HCT116 (cell line): ENCODE results near the gene CLEC16A. TPM values are rescaled to one million over a fixed set of nuclear protein-coding genes. Genes with fewer than 3 reads are reported as not detected.

ENCODE experiments used
- ATAC-seq: fragments of 200-7000 bp; cut with Tn5 transposase; 2 replicates; pipeline ENCODE4 v1.9.1; 2020; ENCODE audit warnings: mild to moderate bottlenecking, moderate library complexity
- BruUV-seq: library from RNA; stranded (reverse); fragments of 400-500 nt; replicated peaks from 2 replicates; lab custom pipeline; 2021; lab: Mats Ljungman, UMichigan
- CTCF ChIA-PET: fragments of 300-600 bp; sonication (Branson Sonifier 250); formaldehyde crosslinking; loops from one replicate; lab custom pipeline; 2021; ENCODE audit warnings: antibody characterized with exemption; lab: Charles Lee
- POLR2A ChIA-PET: fragments of 300-600, 350-600 bp; sonication (Branson Sonifier 250); formaldehyde crosslinking; loops from one replicate; lab custom pipeline; 2021; ENCODE audit warnings: antibody characterized with exemption; lab: Charles Lee
- RAD21 ChIA-PET, 2 experiments: fragments of 300-600 bp; sonication (Branson Sonifier 250); formaldehyde crosslinking; loops; one replicate each; lab custom pipeline; 2023; ENCODE audit warnings: low total read pairs in 2 of 2; ENCODE audit not compliant: uncharacterized antibody in 2 of 2, unreplicated experiment in 2 of 2, low non-redundant PET in 1 of 2; lab: Charles Lee
- DNase-seq: peaks from one replicate; pipeline ENCODE4 v3.0.0-alpha.2; 2010; ENCODE audit warnings: low read depth, low spot score
- H2AFZ ChIP-seq: fragments of 200-600 bp; shearing (Covaris generic), sonication (generic); 2 replicates; pipeline ENCODE4 v1.6.1; 2017; ENCODE audit warnings: low read depth, mixed run types, mixed read lengths, antibody characterized with exemption, low read length; ENCODE audit not compliant: poor library complexity, severe bottlenecking
- H3K27ac ChIP-seq: 2 replicates; pipeline ENCODE4 v1.5.1; 2012; ENCODE audit warnings: low read depth, low read length
- H3K27me3 ChIP-seq: fragments of 200-600 bp; sonication (generic); 2 replicates; pipeline ENCODE4 v1.6.1; 2016; ENCODE audit warnings: mixed run types, low read length, mixed read lengths; ENCODE audit not compliant: insufficient read depth
- H3K36me3 ChIP-seq, 2 experiments: fragments of 200-500 bp in 1 of 2; fragments of 200-600 bp in 1 of 2; sonication (Bioruptor generic) in 1 of 2; sonication (generic) in 1 of 2; 2 replicates each; pipeline versions ENCODE4 v1.5.1 to v1.6.1; 2014 to 2016; ENCODE audit warnings: low read length in 2 of 2, inconsistent platforms in 1 of 2, mixed read lengths in 1 of 2, mixed run types in 1 of 2; ENCODE audit not compliant: insufficient read depth in 2 of 2, control insufficient read depth in 1 of 2
- H3K4me1 ChIP-seq, 2 experiments: fragments of 200-600 bp in 1 of 2; sonication (generic) in 1 of 2; 2 replicates each; pipeline versions ENCODE4 v1.5.1 to v1.6.1; 2012 to 2017; ENCODE audit warnings: low read length in 2 of 2, inconsistent platforms in 1 of 2, mild to moderate bottlenecking in 1 of 2, mixed read lengths in 1 of 2, mixed run types in 1 of 2, moderate library complexity in 1 of 2; ENCODE audit not compliant: insufficient read depth in 2 of 2, control insufficient read depth in 1 of 2
- H3K4me2 ChIP-seq: fragments of 200-600 bp; sonication (generic); 2 replicates; pipeline ENCODE4 v1.6.1; 2017; ENCODE audit warnings: mixed run types, low read length, mixed read lengths
- H3K4me3 ChIP-seq, 2 experiments: fragments of 200-600 bp in 1 of 2; sonication (generic) in 1 of 2; replicated peaks in 1 of 2; 2 replicates each; pipeline ENCODE4 v1.5.1; 2011 to 2016; ENCODE audit warnings: low read length in 2 of 2, control low read depth in 1 of 2, low read depth in 1 of 2, mild to moderate bottlenecking in 1 of 2, mixed read lengths in 1 of 2, mixed run types in 1 of 2
- H3K79me2 ChIP-seq: fragments of 200-600 bp; sonication (generic); 2 replicates; pipeline ENCODE4 v1.6.1; 2017; ENCODE audit warnings: mild to moderate bottlenecking, mixed run types, low read length, moderate library complexity, mixed read lengths; ENCODE audit not compliant: insufficient read depth
- H3K9ac ChIP-seq: fragments of 200-600 bp; sonication (generic); 2 replicates; pipeline ENCODE4 v1.6.1; 2016; ENCODE audit warnings: low read length, mixed read lengths
- H3K9me2 ChIP-seq: fragments of 200-600 bp; sonication (generic), shearing (Covaris generic); 2 replicates; pipeline ENCODE4 v1.6.1; 2017; ENCODE audit warnings: mixed run types, mild to moderate bottlenecking, moderate library complexity; ENCODE audit not compliant: insufficient read depth
- H3K9me3 ChIP-seq, 2 experiments: fragments of 200-500 bp in 1 of 2; fragments of 200-600 bp in 1 of 2; sonication (Bioruptor generic) in 1 of 2; sonication (generic) in 1 of 2; 2 replicates each; pipeline ENCODE4 v1.6.1; 2014 to 2017; ENCODE audit warnings: low read length in 2 of 2, mixed read lengths in 2 of 2, inconsistent platforms in 1 of 2, low read depth in 1 of 2, mild to moderate bottlenecking in 1 of 2, mixed run types in 1 of 2, moderate library complexity in 1 of 2; ENCODE audit not compliant: control insufficient read depth in 1 of 2, insufficient read depth in 1 of 2
- H4K20me1 ChIP-seq: fragments of 200-600 bp; sonication (generic), shearing (Covaris generic); 2 replicates; pipeline ENCODE4 v1.6.1; 2017; ENCODE audit warnings: mixed run types, mild to moderate bottlenecking, moderate library complexity; ENCODE audit not compliant: insufficient read depth
- CBX3 ChIP-seq: IDR thresholded peaks from 2 replicates; pipeline ENCODE4 v1.6.1; 2012; ENCODE audit warnings: low read depth
- CEBPB ChIP-seq: IDR thresholded peaks from 2 replicates; pipeline ENCODE4 v1.6.1; 2012; ENCODE audit warnings: low read depth
- ELF1 ChIP-seq: IDR thresholded peaks from 2 replicates; pipeline ENCODE4 v1.6.1; 2012; ENCODE audit warnings: low read depth, borderline replicate concordance
- FOSL1 ChIP-seq: IDR thresholded peaks from 2 replicates; pipeline ENCODE4 v1.6.1; 2012; ENCODE audit warnings: low read depth
- JUND ChIP-seq: IDR thresholded peaks from 2 replicates; pipeline ENCODE4 v1.6.1; 2012
- MAX ChIP-seq: IDR thresholded peaks from 2 replicates; pipeline ENCODE4 v1.6.1; 2012
- POLR2A ChIP-seq: IDR thresholded peaks from 2 replicates; pipeline ENCODE4 v1.7.0; 2011; ENCODE audit warnings: borderline replicate concordance; ENCODE audit not compliant: insufficient read depth, insufficient read length; ENCODE audit errors: extremely low read depth
- POLR2AphosphoS5 ChIP-seq: IDR thresholded peaks from 2 replicates; pipeline ENCODE4 v1.6.1; 2011; ENCODE audit warnings: mild to moderate bottlenecking, low read depth, low read length, moderate library complexity
- RAD21 ChIP-seq: IDR thresholded peaks from 2 replicates; pipeline ENCODE4 v1.6.1; 2012; ENCODE audit warnings: low read depth, mild to moderate bottlenecking
- SIN3A ChIP-seq: IDR thresholded peaks from 2 replicates; pipeline ENCODE4 v1.6.1; 2012; ENCODE audit warnings: low read depth
- TCF7L2 ChIP-seq: IDR thresholded peaks from 2 replicates; pipeline ENCODE4 v1.7.0; 2011; ENCODE audit warnings: borderline replicate concordance, inconsistent platforms; ENCODE audit not compliant: insufficient read depth, insufficient read length; ENCODE audit errors: extremely low read depth
- YY1 ChIP-seq: IDR thresholded peaks from 2 replicates; pipeline ENCODE4 v1.6.1; 2011; ENCODE audit warnings: low read length, low read depth, moderate library complexity, mild to moderate bottlenecking; ENCODE audit not compliant: insufficient replicate concordance; ENCODE audit errors: extremely low read depth
- intact Hi-C: fragments of 100-400 bp; cut with micrococcal nuclease; formaldehyde crosslinking; loops from 2 replicates; pipeline ENCODE4 v1.10.0; 2022
- total RNA-seq: library from RNA; stranded (reverse); gene quantifications from one replicate; pipeline ENCODE4 v1.2.1, GENCODE V29; 2021; ENCODE audit not compliant: unreplicated experiment

The CLEC16A gene
- total RNA-seq, 1 experiment from 2014 or later = 18.0 TPM

GRCh38 chr16:10906482-10906881 lies 37.9 kb upstream of the CLEC16A start:
- intact Hi-C loops = no loop called here
- TF ChIP-seq JUND = no peak
- TF ChIP-seq MAX = no peak
- no peak for TF ChIP-seq POLR2A
- no peak for TF ChIP-seq TCF7L2
- TF ChIP-seq RAD21 = no peak
- TF ChIP-seq FOSL1 = no peak
- TF ChIP-seq YY1 = no peak
- no peak for TF ChIP-seq POLR2AphosphoS5
- no peak for TF ChIP-seq CEBPB
- no peak for TF ChIP-seq CBX3
- no peak for TF ChIP-seq SIN3A
- TF ChIP-seq ELF1 = no peak
- BruUV-seq = no TSS peak
- H3K9me3 ChIP-seq = 0 out of 4 replicates have a peak, but pooled peaks cover 0 to 8% of the 10 kb centered on the region in 2 experiments
- no peaks in the 10 kb centered on the region for H3K4me1 ChIP-seq
- no peak for DNase-seq
- no peak overlapping the region for H3K9ac ChIP-seq
- H3K36me3 ChIP-seq = no peaks in the 10 kb centered on the region
- no peak overlapping the region for H3K27ac ChIP-seq
- H3K79me2 ChIP-seq = no peaks in the 10 kb centered on the region
- peaks cover 12% of the 10 kb centered on the region; the same call in 1 of the 2 replicates for H3K27me3 ChIP-seq
- no peak for ATAC-seq
- H4K20me1 ChIP-seq = no peaks in the 10 kb centered on the region
- no peak overlapping the region for H3K4me2 ChIP-seq
- ChIA-PET RAD21 (no interaction called here), CTCF (no interaction called here), POLR2A (no interaction called here)
- H2AFZ ChIP-seq = no peak overlapping the region
- no peak overlapping the region for H3K4me3 ChIP-seq
- H3K9me2 ChIP-seq = no peaks in the 10 kb centered on the region
